HFFc6 (cell line): ENCODE results near the gene C3orf20. TPM values are rescaled to one million over a fixed set of nuclear protein-coding genes. Genes with fewer than 3 reads are reported as not detected.

ENCODE experiments used
- DNase-seq: peaks from one replicate; pipeline ENCODE4 v3.0.0-alpha.2; 2018
- H3K27ac Mint-ChIP-seq: 2 replicates; pipeline ENCODE4 v1.8.0; 2020; ENCODE audit warnings: mild to moderate bottlenecking, mixed read lengths
- H3K27me3 Mint-ChIP-seq: 2 replicates; pipeline ENCODE4 v1.8.0; 2021; ENCODE audit warnings: mild to moderate bottlenecking, moderate library complexity, mixed read lengths; ENCODE audit not compliant: insufficient read depth
- H3K36me3 Mint-ChIP-seq: 2 replicates; pipeline ENCODE4 v1.8.0; 2021; ENCODE audit warnings: low read depth, mixed read lengths
- H3K4me1 Mint-ChIP-seq: 2 replicates; pipeline ENCODE4 v1.8.0; 2020; ENCODE audit warnings: low read depth, mixed read lengths
- H3K4me3 Mint-ChIP-seq: 2 replicates; pipeline ENCODE4 v1.8.0; 2020; ENCODE audit warnings: mild to moderate bottlenecking, moderate library complexity, mixed read lengths
- H3K9me3 Mint-ChIP-seq: 2 replicates; pipeline ENCODE4 v1.8.0; 2020; ENCODE audit warnings: mild to moderate bottlenecking, mixed read lengths
- total RNA-seq, 6 experiments: library from RNA; stranded (reverse); fragmentation: NEBNext Ultra II Directional; extraction: Animal tissue kit (Norgen Biotek cat#: 25700); gene quantifications; 2 replicates in 1 of 6; 3 replicates in 5 of 6; pipeline ENCODE4 v1.2.3, GENCODE V29; 2021
- TF ChIP-seq, protein P1 (sequence below): fragments of 200-600 bp; sonication (generic); IDR thresholded peaks from 2 replicates; pipeline ENCODE4 v1.5.0; 2021; ENCODE audit warnings: antibody characterized with exemption, mild to moderate bottlenecking

The C3orf20 gene
- total RNA-seq, 6 experiments from 2014 or later: not detected

DNA sequence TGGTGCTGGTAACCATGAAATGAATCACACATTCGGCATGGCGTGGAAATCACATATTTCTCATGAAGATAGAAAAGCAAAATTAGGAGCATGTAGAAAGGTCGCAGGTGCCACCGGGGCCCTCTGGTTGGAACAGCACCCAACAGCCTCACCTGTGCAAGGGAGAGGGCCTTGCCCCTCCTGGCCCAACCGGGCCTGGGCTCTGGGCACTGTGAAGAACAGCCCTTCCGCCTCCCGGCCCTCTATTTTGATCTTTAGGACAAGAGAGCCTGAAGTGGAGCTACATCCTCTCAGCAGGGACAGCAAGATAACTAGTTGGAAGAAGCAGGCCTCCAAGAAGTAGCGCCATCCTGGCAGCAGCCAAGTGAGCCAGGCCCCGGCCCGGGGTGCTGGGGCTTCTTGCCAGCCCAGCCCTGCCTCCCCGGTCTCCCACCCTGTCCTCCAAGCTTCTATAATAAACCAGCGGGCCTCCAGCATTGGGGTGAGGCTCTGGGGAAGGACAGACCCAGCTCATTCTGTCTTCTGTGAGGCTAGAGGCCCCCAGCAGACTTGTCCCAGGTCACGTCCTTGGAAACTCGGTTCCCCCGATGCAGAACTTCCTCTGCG, 97.7 kb downstream of the C3orf20 start:
- TF ChIP-seq, protein P1, sequence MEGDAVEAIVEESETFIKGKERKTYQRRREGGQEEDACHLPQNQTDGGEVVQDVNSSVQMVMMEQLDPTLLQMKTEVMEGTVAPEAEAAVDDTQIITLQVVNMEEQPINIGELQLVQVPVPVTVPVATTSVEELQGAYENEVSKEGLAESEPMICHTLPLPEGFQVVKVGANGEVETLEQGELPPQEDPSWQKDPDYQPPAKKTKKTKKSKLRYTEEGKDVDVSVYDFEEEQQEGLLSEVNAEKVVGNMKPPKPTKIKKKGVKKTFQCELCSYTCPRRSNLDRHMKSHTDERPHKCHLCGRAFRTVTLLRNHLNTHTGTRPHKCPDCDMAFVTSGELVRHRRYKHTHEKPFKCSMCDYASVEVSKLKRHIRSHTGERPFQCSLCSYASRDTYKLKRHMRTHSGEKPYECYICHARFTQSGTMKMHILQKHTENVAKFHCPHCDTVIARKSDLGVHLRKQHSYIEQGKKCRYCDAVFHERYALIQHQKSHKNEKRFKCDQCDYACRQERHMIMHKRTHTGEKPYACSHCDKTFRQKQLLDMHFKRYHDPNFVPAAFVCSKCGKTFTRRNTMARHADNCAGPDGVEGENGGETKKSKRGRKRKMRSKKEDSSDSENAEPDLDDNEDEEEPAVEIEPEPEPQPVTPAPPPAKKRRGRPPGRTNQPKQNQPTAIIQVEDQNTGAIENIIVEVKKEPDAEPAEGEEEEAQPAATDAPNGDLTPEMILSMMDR: no peak
- H3K4me3 Mint-ChIP-seq: no peak overlapping the region
- no peak overlapping the region for H3K27ac Mint-ChIP-seq
- no peaks in the 10 kb centered on the region for H3K4me1 Mint-ChIP-seq
- no peaks in the 10 kb centered on the region for H3K36me3 Mint-ChIP-seq
- H3K9me3 Mint-ChIP-seq: no peaks in the 10 kb centered on the region
- no peak for DNase-seq
- H3K27me3 Mint-ChIP-seq: peaks cover 49% of the 10 kb centered on the region

DNA sequence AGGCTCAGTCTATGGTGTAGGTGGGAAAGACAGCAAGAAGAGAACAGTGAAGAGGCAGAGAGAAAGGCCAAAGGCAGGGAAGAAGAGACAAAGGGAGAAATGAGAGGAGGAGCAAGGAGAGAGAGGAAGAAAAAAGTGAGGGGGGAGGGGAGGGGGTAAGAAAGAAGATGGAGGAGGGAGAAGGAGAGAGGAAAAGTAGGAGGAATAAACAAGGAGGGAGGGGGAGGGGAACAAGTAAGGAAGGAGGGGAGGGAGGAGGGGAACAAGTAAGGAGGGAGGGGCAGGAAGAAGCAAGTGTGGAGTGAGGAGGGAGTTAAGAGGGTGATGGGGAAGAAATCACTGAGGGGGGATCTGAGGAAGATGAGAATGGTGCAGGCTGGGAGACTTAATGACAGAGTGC, 98.3 kb downstream of the C3orf20 start:
- Mint-ChIP-seq H3K4me1 (no peaks in the 10 kb centered on the region), H3K36me3 (no peaks in the 10 kb centered on the region), H3K4me3 (no peak overlapping the region), H3K27me3 (peaks cover 43% of the 10 kb centered on the region), H3K27ac (no peak overlapping the region), H3K9me3 (peaks cover 1% of the 10 kb centered on the region; the same call in 1 of the 2 replicates)
- TF ChIP-seq, protein P1: no peak
- no peak for DNase-seq

DNA sequence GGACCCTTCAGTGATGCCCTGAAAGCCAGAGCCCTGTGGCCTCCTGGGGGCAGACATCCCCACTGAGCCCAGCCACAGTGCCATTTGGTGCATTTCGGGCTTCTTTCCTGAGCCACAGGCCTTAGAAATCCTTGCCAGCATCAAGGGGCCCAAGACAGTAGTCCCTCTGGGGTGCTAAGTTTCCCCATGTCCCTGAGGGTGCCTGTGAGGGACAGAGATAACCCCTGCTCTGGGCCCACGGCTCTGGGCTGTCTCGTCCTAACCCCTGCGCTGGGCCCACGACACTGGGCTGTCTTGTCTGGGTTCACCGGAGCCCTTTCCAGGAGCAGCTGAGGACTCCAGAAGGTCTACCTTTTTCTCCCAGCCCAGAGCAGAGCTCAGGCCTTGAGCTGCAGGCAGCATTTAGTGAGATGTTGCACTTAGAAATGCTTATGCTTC, 98.8 kb downstream of the C3orf20 start:
- H3K27ac Mint-ChIP-seq: no peak overlapping the region
- TF ChIP-seq, protein P1: no peak
- peaks cover 39% of the 10 kb centered on the region for H3K27me3 Mint-ChIP-seq
- no peaks in the 10 kb centered on the region for H3K36me3 Mint-ChIP-seq
- no peak for DNase-seq
- H3K4me1 Mint-ChIP-seq: no peaks in the 10 kb centered on the region
- peaks cover 5% of the 10 kb centered on the region; the same call in 1 of the 2 replicates for H3K9me3 Mint-ChIP-seq
- H3K4me3 Mint-ChIP-seq: no peak overlapping the region

DNA sequence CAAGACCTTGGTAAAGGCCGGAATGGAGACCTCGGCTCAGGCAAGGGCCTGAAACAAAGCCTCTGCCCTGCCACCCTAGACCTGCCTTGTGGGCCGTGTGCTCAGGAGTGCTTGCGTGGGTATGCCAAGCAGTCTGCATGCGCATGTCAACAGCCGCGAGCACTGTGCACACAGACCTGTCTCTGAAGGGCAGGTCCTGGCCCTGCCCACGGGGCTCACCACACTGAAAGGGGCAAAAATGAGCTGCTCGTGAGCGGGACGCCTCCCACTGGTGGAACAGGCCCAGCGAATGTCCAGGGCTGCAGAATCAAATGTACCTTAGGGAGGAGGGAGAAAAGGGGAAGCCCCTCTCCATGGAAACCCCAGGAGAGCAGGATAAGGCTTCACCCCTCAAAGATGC, 99.5 kb downstream of the C3orf20 start:
- H3K9me3 Mint-ChIP-seq: peaks cover 12% of the 10 kb centered on the region; the same call in 1 of the 2 replicates
- TF ChIP-seq, protein P1: no peak
- no peak for DNase-seq
- no peaks in the 10 kb centered on the region for H3K36me3 Mint-ChIP-seq
- H3K4me3 Mint-ChIP-seq: no peak overlapping the region
- H3K27me3 Mint-ChIP-seq: peaks cover 32% of the 10 kb centered on the region
- no peaks in the 10 kb centered on the region for H3K4me1 Mint-ChIP-seq
- H3K27ac Mint-ChIP-seq: no peak overlapping the region

DNA sequence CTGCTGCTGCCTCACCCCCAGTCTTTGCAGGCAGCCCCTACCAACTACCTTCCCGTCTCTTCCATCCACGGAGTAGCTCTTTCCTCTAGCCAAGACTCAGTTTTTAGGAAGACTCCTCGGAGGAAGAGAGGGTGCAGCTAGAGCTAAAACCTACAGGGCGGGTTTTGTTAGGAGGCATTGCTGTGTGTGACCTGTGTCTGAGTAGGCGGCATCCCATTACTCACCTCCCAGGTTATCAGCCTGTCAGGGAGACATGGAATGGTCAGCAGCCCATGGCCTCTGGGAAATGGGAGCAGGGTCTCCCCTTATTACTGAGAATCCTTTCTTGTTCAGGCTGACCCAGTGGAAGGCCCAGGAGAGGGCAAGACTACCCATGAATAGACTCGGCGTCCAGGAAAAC, 100.1 kb downstream of the C3orf20 start:
- Mint-ChIP-seq H3K9me3 (peaks cover 12% of the 10 kb centered on the region; the same call in 1 of the 2 replicates), H3K27ac (no peak overlapping the region), H3K36me3 (no peaks in the 10 kb centered on the region), H3K4me1 (no peaks in the 10 kb centered on the region), H3K27me3 (peaks cover 28% of the 10 kb centered on the region), H3K4me3 (no peak overlapping the region)
- DNase-seq: no peak
- TF ChIP-seq, protein P1: no peak
